ENCODE data around the gene DSTN.

DSTN gene

DNA sequence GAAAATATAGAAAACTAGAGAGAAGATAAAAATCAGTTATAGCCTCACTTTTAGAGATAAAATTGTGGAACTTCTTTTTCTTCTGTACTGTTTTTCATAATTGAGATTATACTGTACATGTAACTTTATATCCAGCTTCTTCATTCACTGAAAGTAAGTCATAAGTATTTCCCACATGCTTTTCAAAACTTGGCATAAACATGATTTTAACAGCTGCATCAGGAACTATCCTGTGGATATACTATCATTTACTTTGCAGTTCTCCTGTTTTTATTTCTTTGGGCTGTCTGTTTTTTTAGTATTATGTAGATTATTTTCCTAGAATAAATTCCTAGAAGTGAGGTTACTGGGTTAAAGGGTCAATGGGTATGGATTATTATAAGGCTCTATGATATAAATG, 14.8 kb downstream of the DSTN start:
- DNase-seq = no peak

DNA sequence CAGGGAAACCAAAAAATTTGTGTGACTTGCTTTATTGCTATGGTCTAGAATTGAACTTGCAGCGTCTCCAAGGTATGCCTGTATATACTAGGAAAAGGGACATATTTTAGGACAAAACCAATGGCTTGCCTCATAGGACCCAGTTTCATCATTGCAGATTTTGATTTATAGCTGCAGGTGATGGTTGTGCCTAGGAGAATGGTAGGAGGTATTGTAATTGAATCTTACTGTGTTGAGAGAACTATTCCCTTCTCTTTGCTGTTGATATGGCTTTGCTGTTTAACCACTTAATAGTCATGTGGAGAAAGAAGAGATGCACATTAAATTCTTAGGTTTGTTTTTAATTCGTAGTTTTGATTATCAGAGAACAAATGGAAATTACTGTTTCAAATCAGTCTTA, 16.4 kb downstream of the DSTN start:
- no peak for DNase-seq

DNA sequence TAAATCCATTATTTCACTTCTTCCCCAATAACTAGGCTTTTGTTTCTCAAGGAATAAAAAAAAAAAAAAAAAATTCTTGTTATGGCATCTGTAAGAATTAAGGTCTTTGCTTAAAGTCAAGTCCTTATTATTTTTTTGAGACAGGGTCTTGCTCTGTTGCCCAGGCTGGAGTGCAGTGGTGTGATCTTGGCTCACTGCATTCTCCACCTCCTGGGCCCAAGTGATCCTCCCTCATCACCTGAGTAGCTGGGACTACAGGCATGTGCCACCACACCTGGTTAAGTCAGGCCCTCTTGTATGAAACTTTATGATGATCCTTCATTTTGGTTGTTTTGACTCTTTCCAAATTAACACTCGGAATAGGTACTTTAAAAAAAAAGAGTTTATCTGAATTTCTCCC, 17.3 kb downstream of the DSTN start:
- DNase-seq = no peak

DNA sequence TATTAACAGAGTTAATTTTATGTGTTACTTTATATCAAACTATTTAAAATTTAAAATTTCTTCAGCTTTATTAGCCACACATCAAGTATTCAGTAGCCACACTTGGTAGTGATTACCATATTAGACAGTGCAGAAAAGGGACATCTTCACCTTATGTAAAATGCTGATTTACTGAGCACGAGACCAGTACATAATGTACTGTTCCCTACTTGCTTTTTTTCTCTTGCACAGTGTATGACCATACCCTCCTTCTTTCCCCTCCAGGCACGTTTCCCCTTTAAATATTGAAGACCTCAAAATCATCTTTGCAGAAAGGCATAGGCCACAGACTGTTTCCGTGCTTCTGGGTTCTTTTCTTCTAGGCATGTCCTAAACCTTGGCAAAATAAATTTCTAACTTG, 17.9 kb downstream of the DSTN start:
- no peak for DNase-seq

DNA sequence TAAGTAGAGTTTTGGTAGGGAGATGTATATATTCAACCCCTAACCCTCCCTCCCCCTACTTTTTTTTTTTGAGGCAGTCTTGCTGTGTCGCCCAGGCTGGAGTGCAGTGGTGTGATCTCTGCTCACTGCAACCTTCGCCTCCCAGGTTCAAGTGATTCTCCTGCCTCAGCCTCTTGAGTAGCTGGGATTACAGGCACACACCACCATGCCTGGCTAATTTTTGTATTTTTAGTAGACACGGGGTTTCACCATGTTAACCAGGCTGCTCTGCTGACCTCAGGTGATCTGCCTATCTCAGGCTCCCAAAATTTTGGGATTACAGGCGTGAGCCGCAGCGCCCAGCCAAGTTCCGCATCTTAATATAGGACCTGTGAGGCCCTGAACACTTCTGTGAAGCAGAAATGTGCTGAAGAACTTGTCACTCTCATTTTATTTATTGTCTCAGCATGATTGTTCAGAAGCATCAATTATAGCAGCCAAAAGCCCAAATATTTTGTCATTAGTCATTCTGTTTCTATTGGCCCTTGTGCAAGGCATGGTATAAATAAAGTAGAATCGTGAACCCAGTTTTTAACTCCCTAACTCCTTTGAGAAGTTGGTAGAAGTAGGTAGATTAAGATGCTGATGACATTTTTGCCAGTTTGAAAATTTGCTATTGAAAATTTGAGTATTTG, 19.4 kb downstream of the DSTN start:
- DNase-seq = no peak

DNA sequence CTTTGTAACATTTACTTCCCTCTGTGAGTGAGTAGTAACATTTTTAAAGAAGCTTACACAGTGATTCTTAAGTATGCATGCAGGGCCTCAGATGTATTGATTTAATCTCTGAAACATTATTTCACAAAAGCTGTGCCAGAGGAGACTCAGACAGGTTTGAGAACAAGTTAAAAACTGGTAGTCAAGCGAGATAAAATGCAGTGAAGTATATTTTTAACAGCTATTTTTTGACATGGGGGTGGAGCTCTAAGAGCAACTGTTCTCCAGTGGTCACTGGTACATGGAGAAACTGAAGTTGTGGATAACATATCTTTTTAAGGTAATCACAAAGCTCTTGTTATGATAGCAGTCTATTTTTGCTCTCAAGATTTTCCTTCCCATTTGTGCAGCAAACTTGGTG, 20.4 kb downstream of the DSTN start:
- peak; percentile 45 for DNase-seq

DNA sequence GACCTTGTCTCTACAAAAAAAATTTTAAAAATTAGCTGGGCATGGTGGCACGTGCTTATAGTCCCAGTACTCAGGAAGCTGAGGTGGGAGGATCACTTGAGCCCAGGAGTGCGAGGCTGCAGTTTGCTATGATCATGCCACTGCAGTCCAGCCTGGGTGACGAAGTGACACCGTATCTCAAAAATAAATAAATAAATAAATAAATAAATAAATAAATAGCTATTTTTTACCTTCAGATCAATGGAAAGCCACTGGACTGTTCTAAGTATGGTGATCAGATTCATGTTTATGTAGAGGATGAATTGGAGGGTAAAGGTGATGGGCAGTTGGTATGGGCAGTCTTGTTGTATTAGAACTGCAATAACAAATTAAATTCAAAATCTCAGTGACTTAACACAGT, 24.0 kb downstream of the DSTN start:
- no peak for DNase-seq

DNA sequence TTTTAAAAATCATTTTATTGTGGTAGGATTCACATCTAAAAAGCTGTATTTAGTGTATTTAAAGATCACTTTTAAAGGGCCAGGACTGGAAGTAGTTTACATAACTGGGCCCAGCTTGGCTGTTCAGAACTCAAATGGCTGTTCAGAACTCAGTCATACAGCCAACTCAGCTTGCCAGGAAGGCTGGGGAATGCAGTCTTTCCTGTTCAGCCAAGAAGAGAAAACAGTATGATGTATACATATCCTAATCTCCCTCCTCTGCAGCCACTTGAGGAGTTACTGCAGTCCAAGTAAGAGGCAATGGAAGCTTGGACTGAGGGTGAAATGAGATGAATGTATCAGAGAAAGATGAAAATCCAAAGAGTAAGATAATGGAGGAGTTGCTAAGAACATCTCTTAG, 24.6 kb downstream of the DSTN start:
- DNase-seq = no peak

DNA sequence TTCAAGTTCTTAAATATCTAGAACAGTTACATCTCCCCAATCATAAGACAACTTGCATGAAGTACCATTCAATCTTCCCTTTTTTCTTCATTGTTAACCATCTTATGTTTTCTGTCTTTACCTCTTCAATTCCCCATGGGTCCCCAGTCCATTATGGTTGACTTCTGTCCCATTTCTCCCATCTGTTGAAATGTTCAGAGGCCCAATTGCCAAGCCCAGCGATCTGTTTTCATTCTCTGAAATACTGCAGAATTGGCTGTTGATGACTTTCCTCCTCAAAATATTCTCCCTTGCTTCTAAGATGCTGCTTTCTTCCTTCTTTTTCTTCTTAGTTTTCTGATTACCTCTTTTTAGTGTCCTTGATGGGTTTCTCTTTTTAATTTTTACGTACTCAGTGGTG, 26.0 kb downstream of the DSTN start:
- no peak for DNase-seq

DNA sequence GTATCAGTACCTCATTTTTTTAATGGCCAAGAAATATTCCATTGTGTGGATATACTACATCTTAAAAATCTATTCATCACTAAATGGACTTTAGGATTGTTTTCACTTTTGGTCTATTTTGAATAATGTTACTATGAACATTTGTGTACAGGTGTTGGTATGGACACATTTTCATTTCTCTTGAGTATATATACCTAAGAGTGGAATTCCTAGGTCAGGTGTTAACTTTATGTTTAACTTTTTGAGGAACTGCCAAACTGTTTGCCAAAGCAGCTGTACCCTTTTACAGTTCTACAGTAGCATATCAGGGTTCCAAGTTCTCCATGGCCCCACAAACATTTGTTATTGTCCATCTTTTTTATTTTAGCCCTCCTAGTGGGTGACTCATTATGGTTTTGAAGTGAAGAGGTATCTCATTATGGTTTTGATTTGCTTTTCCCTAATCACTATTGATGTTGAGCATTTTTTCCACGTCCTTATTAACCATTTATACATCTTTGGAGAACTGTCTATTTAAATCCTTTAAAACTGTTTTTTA, 28.2 kb downstream of the DSTN start:
- no peak for DNase-seq

DNA sequence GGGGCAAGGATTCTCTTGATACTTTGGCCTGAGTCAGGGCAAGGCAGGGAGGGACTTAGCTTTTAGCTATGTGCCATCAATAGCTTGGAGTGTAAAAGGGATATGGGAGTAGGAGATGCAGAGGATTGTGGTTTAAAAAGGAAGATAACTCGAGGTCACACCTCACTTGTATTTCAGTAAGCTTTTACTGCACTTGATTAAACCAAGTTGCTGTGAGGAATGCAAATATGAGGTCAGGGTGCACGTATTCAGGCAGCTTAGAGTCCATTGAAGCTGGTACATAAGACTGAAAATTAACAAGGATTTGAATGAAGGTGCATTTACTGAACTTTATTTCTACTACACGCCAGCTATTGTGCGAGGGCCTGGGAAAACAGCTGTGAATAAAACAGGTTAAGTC, 32.1 kb downstream of the DSTN start:
- DNase-seq = no peak

DNA sequence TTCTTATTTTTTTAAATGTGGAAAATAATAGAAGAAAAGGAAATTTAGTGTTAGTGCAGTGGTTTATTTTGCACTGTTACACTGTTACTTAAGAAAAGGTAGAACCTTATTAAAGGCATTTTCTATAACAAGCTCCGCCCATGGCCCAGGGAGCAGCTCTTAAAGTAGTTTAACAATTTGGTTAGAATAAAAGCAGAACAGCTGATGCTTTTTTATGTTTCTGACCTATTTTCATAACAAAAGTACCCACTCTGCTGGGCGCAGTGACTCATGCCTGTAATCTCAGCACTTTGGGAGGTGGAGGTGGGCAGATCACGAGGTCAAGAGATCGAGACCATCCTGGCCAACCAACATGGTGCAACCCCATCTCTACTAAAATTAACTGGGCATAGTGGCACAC, 32.6 kb downstream of the DSTN start:
- no peak for DNase-seq

DNA sequence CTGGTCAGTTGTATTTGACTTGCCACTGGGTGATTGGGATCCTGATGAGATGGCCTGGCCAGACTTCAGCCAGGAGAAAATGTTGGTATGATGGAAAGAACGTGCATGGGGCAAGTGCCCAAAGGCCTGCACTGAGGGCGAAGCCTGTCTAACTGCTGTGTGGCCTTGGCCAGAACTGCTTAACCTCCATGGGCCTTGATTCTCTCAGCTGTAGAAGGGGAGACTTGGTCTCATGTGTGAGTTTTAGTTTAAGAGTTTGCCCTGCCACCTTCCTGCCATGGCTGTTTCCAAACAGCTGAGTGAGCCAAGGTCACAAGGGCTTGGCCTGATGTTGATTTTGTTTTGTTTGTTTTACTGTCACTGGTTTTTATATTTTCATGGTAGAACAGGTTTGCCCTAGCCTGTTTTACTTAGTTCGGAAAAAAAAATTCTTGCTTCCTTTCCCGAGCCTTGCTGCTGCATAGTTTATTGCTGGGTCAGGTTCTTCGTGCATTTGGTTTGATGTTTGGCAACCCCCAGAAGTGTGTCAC, 35.3 kb downstream of the DSTN start:
- no peak for DNase-seq

DNA sequence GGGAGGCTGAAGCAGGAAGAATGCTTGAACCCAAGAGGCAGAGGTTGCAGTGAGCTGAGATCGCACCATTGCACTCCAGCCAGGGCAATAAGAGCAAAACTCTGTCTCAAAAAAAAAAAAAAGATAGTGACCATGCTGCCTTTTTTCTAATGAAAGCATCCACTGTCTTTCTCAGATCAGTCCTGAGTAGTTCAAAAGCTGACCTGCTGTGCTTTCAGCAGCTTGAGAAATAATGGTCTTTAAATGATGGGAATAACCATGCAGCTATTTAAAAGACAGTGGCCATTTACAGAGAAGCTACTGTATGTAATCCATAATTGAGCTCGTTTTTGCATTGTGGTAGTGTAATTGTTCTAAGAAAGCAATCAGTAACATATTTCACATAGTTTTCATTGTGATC, 36.1 kb downstream of the DSTN start:
- DNase-seq = no peak

DNA sequence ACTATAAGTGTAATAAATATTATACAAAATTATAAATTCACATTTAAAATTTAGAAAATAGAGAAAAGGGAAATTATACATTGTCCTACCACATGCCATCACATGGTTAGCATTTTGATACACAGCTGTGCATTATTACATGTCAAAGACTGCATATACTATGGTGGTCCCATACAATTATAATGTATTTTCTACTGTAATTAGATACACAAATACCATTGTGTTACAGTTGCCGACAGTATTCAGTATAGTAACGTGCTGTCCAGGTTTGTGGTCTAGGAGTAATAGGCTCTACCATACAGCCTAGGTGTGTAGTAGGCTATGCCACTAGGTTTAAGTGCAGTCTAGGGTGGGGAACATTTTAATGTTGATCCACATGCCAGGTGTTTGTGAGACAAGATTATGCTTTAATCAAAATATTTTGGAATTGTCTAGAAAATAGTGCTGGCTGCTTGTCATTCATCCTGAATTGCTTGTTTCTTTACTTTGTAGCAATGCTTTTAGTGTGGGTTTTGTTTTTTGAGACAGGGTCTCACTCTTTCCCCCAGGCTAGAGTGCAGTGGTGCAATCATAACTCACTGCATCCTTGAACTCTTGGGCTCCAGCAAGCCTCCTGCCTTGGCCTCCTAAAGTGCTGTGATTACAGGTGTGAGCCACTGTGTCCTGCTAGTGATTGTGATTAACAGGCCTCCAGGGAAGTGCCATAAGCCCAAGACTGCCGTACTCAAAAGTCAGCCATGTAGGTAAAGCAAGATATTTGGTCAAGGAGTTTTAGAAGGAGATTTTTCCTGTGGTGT, 39.0 kb downstream of the DSTN start:
- no peak for DNase-seq

DNA sequence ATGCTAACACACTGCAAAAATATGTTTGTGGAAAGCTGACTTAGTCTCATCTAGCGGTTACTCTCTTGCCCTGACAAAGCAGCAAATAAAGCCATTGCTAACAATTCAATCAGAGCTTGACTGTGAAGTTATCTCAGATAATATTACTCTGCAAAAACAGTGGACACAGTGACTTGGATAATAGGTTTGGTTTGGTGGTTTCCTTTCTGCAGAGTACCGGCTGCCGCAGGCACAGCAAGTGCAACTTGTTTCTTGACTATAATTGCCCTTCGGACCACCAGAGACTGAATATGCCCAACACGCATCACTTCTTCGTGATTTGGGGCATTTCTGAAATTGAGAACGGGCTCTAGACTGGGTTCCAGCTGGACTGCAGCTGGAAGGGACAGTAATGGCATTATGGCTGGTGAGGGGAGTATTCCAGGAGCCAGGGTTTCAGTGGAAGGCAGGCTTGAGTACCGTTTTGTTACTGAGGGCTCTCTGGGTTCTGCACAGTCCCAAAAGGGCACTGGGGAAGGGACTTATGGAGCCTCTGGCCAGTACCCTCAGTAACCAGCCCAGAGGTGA, 40.0 kb downstream of the DSTN start:
- no peak for DNase-seq

DNA sequence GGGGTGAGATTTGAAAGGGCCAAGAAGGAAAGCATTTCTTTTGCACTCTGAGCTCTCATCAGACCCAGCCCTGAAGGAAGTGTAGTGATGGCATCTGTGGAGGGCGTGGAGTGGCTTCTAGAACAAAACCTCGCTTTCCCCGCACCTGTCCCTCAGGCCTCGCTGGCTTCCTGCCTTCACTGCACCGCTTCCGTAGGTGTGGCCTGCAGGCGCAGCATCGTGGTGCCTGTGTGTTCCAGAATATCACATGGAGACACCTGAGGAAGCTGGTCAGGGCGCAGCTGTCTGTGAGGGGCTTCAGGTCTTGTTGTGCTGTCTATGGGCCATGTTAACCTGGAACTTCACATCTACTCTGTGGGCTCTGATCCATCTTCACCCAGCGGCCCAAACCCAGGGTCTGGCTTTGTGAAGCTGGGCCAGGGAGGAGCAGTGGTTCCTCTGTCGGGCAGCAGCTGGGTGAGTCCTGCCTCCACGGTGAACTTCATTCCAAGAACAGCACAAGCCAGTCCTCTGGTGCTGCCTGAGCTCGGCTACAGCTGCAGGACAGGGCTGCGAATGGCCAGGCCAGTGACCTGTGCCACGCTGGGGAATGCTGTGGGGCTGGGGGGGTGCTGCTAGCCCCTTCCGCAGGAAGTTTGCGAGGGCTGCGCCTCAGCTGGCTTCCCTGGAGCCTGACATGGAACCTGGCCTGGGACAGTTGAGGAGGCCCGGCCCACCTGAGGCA, 40.9 kb downstream of the DSTN start:
- no peak for DNase-seq

DNA sequence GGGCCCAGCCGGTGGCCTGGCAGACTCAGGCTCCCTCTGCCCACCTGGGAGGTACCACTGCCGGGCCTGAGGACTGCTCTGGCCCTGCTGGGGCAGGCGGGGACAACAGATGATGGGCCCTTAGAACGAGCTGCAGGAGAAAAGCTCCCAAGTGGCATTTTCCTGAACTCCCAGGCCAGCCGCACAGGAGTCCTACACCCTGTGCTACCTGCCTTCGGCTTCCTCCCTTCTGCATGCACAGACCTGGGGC, 41.3 kb downstream of the DSTN start:
- DNase-seq = peak; percentile 21

DNA sequence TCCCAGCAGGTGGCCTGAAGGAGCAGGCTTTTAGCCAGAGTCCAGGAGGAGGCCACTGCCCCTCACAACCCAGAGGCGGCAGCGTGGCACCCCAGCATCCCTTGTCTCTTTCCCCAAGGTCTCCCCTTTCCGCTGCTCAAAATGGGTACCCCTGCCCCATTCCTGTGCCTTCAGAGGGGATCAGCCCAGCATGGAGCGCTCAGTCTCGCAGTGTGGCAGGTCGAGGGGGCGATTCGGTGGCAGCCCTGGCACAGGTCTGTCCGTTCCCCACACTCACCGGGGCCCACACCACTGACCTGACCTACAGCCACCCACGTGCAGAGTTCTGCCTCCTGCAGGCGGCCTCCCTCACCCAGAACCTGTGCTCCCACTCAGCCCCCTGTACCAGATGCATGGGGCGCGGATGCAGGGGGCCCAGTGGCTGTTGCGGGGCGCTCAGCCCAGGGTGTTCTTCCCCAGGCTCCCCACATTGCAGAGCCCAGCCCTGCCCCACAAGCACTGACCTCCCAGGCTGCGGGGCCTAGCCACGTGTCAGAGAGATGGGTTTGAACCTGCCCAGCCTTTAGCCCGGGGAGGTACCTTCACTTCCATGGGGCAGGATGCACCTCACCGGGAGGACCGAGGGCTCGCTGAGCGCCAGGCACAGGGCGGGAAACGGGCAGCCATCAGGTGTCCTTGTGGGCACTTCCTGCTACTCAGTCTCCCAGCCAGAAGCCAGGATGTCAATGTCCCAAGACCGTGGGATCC, 41.8 kb downstream of the DSTN start:
- DNase-seq = no peak

DNA sequence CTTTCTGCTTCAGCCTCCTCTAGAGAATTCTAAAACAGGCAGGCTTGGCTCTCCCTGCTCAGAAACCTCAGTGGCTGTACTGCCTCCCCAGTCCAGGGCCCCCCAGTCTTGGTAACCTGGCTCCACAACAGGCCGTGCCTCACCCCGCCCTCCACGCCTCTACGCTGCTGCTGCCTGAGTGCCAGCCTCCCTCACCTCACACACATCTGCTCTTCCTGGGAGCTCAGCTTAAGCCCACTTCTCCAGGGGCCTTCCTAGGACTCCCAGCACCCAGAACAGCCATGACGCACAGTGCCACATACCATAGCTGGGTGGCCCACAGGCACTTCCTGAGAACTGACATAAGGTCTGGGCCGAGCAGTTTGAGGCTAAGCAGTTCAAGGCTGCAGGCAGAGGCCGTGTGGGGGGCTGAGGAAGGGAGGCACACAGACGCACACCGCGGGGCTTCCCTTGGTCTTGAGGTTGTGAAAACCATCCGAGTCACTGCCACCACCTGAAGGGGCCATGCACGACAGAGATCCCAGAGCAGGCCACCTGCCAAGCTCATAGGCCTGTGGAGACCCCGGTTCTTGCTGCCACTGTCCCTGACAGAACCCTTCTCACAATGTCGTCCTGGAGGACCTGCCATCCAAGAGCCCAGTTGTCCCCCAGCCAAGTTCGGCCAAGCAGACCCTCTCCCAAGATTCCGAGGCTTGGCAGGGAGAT, 42.6 kb downstream of the DSTN start:
- DNase-seq = no peak

DNA sequence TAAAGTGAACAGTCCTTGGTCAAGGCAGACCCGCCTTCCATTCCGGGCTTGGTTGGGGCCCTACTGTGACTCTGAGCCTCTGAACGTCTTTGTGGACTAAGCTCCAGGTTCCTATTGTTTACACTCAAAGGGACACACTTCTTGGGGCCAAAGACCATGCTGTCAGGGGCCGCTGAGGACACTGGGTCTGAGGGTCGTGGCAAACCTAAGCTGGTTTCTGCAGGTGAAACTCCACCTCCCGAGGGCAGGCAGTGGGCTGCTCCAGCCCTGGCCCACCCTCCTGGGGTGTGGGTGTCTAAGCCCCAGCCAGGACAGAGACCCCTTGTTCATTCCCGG, 43.1 kb downstream of the DSTN start:
- no peak for DNase-seq

Data from hematopoietic multipotent progenitor cell treated with erythropoietin and hydrocortisone succinate and interleukin-3 and kit ligand, for 8 days (in vitro differentiated cells).